Suppressor macrophage (primary cell): ENCODE results near the gene C10orf105.
A peak's percentile ranks its signal among the peaks of the same experiment; 100 is the strongest.

Experiments used
- DNase-seq, 4 experiments: peaks; one replicate each; pipeline ENCODE4 v3.0.0-alpha.2; 2020 to 2022
- total RNA-seq, 17 experiments: gene quantifications; one replicate each; lab custom pipeline; 2026; ENCODE audit warnings: mixed read lengths in 6 of 17, inconsistent platforms in 3 of 17; lab: John Stamatoyannopoulos, UW

The C10orf105 gene, protein sequence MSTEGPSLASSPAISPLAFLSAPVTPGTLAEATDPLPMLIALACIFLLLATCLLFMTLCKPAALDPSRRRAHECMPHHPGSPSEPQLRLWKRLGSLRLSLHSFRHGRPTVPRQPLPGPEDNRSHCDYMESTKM
- 0.05 to 2.9 (median 0.25) reads per million in 17 experiments for total RNA-seq

DNA sequence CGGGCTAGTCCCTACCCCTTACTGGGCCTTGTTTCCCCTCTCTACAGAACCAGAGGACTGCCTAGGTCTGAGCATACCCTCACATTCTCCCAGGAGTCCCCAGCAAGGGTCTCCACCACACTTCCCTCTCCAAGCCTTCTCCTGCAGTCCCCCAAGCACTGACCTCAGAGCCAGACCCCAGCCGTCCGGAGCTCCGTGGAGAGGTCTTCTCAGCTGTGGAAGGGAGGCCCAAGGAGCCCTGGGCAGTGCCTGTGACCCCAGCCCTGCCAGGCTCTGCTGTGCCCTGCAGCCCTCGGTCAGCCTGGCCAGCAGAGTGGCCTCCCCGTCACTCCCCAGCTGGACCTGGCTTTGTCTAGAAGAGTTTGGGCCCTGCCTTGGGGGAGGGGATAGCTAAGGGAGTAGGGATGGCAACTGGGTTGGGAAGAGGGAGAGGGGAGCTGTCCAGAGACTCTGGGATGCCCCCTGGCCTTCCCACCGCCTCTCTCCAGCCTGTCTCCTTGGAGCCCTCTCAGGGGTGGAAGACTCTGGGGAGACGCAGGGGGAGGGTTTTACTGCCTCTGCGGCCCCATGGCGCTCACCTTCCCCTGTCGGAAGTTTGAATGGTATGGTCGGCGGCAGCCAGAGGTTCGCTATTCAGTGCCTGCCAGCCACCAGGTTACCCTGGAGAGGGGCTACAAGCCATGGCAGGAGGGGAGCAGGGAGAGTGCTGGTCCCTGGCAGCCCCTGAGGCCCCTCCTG lies at the start of gene C10orf105:
C10orf105 (minus strand) TSS at position 315 of the 738 bp plus-strand sequence. CDS start 3,441 bp downstream, outside the sequence.
- DNase-seq = no peak

DNA sequence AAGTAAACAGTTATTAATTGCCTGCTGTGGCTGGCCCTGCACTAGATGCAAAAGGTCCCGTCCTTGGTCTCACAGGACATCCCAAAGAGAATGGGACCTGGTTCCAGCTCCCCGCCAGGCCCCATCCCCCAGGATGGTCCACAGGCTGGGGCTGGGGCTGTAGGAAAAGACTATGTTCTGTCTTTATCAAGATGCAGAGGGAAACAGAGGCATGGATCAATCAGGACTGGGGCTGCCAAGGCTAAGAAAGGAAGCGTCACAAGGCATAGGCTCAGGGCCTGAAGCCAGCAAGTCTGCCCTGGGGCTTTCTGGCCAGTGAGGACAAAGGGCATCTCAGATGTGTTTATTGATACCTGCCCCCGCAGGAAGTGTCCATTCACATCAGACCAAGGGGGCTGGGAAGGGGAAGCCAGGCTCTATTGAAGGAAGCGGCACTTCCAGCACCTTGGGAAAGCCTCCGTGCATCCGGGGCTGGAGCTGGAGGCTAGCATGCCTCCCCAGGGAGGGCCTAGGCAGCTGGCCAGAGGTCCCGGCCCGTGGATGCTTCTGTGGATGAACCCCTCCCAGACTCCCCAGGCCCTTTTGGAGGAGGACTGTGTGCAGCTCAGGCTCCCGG lies 48.0 kb upstream of the C10orf105 start:
- peak in 1 of 4 experiments; percentile 29 for DNase-seq

DNA sequence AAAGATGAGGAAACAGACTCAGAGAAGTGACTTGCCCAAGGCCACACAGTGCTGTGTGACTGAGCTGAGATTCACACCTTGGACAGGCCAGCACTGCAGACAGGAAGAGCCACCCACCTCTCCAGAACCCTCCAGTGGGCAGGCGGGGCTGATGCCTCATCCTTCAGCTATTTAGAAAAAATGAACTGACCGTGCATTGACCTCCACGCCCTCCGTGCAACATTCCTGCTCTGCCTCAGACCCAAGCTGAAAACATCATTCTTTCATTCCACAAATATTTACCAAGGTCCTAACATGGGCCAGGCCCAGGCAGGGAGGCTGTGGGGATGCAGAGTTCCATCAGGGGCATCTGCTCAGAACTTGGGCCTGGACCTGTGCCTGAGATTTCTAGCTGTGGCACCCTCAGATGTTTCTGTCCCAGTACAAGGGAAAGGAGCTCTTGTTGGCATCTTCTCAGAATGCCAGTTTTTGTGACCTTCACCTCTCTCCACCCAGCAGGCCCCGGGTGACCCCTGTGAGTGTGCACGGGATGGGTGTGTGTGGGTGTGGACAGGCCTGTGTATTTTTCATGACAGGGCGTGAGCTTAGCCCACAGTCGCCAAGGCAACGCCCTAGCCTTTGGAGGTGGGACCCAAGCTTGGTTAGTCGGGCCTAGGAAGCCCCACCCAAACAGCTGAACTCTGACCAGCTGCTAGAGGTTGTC lies 47.3 kb upstream of the C10orf105 start:
- DNase-seq = peak in 3 of 4 experiments; percentile 53 to 71 (median 69)

DNA sequence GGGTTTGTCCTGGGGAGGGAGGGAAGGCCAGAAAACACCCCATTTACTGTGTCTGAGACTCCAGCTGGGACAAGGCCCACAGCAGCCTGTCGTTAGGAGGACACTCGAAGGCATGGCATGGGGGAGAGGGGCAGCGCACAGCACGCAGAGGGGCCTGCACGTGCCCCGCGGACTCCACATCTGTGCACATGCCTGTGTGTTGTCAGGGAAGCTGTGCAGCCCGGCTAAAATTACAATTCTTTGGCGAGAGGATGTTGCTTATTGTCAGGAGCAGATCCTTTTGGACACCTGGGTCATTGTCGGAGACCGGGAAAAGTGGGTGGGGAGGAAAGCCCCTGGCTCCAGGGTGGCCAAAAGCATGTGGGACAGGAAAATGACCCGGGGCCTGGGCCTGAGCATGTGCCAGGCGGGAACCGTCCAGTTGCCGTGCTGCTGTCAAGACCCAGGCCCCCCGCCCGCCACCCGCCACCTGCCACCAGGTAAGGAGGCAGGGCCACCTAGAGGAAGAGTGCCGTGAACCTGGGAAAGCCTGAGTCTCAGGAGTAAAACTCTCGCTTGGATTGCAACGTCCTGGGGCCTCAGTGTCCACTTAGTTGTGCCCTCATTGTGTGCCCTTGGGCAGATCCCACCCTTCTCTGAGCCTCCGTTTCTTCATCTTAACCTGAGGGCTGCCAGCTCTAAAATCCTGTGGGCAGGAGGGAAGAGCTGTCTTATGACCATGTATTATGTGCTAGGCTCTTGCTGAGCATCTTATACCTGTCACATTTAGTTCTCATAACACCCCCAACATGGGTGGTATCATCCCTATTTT lies 46.5 kb upstream of the C10orf105 start:
- DNase-seq = no peak

DNA sequence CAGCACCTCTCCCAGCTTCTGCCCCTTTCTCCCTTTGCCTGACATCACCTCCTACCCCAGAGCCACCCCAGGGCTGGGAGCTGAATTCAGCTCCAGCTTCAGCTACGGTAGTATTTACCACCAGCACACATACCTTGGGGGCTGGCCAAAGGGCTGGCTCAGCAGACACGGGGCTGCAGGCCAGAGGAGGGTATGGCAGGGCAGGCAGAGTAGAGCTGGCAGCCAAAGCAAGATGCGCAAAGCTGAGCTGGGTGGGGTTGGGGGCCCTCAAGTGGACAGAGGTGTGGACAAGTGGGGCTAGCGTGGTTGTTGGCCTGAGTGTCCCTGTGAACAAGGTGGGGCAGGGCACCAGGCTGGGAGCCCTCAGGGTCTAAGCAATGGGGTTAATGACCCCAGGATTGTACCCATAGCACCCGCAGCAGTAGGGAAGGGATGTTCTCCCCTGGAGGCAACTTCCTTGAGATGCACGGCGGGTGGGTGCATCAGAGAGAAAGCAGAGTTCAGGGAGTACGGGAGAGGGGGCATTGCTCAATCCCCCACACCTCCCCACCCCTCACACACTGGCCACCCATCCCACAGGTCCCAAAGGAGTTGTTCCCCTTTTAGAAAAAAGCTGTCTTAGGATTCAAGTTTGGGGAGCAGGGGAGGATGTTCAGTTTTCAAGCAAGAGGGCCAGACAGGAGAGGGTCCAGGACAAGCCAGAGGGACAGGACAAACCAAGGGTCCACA lies 45.8 kb upstream of the C10orf105 start:
- peak in 2 of 4 experiments; percentile 43 to 45 for DNase-seq

DNA sequence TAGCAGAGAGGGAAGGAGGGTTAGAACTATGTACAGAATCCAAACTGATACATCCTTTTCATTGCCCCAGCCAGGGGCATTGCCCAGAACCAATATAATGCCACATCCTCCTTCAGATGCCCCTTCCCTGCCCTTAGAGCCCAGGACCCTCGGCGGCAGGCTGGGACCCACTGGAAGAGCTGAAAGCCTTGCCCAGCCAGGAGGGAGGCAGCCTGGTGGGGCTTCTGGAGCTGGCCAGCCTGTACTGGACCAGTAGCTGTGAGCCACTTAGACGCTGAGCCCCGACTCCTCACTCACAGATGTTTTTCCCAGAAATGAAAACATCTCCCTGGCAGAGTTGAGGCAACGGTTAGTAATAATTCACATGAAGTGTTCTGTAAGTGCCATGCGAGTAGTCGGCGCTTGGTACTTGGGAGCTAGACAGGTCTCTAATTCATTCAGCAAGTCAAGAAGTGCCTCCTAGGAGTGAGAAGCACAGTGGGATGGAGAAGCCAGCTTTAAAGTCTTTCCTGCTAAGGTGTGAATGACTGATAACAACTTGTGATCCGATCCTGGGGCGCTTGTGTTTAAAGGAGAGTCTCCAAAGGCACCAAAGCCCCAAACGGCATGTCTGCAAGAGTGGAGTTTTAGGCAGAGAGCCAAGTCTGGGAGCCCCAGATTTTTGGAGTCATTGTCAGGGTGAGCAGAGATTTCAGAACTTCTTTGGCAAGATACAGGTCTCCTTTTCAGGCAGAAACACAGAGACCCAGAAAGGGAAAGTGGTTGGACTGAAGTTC lies 44.0 kb upstream of the C10orf105 start:
- DNase-seq = no peak

DNA sequence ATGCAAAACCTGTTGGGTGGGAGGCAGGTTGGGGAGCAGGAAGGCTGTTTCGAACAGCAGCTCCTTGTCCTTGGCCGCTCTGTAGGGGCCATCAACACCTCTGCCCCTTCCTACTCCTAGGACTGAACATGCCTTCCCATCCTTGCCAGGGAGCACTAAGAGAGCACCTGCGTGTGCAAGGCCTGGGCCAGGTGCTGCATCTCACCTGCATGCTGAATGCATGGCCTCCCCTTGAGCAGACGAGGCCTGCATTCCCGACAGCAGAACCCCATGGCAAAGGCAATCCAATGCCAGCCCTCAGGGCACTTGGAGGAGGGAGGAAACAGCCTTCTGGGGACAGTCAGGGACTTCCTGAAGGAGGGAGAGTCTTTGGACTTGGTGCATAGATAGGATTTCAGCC lies 42.7 kb upstream of the C10orf105 start:
- no peak for DNase-seq

DNA sequence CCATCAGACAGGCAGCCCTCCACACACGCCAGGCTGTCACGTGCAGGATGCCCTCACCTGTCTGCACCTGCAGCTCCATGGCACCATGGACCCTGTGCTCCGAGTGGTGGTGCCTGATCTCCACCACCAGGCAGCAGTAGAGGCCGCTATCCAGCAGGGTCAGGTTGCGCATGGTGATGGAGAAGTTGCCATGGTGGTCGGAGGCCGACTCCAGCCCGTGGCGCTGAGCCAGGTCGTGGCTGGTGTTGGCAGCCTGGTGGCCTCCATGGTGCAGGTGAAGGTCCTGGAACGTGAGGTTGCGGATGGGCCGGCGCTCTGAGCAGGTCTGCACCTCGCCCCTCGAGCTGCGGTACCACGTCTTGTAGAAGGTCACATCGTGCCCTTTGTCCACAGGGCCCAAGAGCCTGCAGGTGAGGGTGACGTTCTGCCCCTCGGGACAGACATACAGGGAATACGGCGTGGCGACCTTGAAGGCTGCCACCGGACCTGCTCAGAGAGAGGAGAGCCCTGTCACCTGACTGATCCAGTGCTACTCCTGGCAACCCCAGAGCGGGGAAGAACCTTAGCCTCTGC lies 42.0 kb upstream of the C10orf105 start:
- peak in 1 of 4 experiments; percentile 32 for DNase-seq

DNA sequence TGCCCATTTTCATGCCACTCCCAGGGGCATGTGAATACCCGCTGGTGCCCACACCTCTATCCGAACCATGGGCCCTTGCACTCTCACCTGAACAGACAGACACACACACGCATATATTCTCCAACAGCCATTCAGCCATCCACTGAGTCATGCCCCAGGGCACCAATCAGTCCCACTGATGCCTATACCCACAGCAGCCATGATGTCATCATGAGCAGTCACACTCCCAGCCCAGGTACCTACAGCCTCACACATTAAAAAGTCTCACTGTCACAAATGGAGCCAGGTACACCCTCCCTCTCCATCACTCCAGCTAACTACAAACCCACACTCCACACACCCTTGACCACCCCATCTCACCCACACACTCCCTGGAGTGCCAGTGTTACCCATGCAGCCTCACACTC lies 41.5 kb upstream of the C10orf105 start:
- no peak for DNase-seq

DNA sequence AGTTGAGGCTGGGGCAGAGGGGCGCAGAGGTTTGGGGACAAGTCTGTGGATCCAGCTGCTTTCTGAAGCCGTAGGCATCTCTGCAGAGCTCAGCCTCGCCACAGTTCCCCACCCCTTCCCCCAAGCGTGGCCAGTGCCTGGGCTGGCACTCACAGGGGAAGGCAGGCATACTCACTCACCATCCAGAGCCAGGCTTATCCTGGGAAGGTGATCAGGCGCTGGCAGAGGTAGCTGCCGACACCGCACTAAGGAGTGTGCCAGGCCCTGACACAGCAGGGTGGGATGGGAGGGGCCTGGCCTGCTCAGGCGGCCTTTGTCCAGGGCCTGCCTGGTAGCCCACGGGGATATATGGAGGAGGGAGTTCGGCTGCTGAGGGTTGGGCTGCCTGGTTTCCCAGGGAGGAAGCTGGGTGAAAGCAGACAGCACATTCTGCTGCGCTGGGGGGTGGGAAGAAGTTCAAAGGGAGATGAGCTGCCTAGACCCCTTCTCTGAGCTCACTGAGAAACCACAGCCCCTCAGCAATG lies 37.9 kb upstream of the C10orf105 start:
- peak in 3 of 4 experiments; percentile 60 to 66 (median 64) for DNase-seq

DNA sequence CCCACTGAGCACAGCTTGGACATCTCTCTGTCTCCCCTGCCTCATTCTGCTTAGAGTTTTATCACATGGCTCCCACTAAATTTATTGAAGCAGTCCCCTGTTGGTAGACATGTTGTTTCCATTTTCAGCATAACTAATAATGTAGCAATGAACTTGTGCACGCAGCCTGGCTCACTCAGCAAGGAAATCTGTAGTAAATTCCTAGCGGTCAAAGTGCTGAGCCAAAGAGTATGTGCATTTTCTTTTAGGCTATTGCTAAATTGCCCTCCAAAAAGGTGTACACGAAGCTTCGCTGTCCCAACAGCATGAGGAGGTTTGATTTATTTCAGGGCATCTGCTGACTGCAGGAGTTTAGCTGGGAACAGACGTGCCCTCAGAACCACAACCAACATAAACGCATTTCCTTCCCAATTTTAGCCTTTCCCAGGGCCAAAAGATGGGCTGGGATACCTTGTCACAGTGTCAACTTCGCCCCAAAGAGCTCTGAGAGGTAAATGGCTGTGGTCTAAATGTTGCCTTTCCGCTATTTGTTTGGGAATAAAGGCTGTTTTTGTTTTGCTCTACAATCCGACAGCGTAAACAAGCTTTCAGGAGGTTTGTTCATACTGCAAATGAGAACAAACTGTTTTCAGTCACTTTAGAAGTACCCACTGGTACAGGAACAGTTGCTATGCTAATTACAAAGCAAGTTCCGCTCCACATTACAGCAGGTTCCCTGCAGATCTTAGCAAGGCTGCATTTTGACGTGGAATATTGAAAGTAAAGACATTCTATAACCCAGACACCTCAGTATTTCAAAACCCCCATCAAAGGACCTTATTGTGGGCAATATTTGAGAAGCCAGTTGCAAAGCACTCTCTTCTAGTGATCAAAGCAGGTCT lies 37.0 kb upstream of the C10orf105 start:
- DNase-seq = peak; percentile 55 to 79 (median 69)

DNA sequence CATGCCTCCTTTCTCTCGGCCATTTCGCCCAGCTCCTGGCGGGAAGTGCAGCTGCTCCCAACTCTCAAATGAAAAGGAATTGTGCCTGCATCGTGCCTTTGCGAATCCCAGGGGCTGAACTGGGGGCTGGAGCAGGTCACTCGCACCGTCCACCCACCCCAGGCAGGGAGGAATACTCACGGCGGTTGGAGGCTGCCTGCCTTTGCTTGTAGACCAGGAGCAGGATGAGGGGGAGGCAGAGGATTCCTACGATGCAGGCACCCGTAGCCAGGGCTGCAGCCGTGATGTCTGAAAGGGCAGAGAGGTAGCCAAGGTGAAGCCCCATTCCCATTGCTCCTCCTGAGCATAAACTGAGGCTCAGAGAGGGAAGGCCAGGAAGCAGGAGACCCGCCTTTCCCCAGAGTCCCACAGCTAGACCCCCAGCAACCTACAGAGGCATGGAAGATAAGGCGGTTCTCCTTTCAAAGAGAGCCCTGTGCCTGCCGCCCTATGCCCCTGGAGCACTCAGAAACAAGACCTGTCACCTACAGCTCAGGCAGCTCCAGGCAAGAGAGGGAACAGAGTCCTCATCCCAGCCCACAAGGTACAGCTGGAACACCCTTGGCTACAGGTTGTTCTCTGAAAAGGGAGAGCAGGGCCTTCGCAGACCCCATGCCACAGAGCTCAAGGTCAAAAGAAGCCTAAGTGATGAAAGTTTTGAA lies 35.8 kb upstream of the C10orf105 start:
- no peak for DNase-seq

DNA sequence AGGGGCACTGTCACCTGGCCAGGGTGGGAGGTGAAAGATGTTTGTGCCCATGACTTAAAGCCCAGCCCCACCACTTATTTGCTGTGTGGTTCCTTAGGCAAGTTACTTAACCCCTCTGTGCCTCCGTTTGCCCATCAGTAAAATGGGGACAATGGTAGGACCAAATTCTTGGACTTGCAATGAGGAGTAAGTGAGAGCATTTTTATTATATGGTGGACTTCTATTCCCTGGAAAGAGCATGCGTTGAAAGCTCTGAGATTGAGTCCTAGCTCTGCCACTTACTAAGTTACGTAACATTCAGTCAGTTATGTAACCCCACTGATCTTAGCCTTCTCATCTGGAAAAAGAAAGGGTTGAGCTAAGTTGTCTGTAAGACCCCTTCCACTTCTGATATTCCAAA lies 35.0 kb upstream of the C10orf105 start:
- DNase-seq = peak in 3 of 4 experiments; percentile 49 to 80 (median 72)

DNA sequence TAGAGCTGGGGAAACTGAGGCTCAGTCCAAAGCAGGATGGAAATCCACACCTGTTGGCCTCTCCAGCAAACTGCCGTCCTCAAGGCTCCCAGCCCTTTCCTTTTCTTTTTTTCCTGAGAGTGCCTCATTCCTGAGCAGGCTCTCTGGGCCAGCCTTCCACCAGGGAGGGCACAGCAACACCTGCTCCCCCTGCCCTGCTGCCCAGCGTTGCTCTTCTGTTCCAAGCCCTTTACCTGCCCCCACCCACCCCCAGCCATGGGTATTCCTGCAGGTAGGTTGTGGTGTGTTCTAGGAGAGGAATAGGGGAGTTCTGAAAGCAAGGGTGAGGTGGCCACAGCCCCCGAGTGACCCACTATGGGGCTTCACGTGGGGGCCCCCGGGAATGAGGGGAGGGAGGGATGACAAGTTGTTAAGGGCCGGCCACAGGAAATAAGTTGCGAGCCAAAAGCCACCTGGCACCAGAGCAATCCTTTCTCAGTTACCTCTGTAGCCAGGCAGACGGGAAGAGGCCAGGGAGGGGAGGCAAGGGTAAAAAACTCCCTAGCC lies 34.5 kb upstream of the C10orf105 start:
- DNase-seq = no peak

DNA sequence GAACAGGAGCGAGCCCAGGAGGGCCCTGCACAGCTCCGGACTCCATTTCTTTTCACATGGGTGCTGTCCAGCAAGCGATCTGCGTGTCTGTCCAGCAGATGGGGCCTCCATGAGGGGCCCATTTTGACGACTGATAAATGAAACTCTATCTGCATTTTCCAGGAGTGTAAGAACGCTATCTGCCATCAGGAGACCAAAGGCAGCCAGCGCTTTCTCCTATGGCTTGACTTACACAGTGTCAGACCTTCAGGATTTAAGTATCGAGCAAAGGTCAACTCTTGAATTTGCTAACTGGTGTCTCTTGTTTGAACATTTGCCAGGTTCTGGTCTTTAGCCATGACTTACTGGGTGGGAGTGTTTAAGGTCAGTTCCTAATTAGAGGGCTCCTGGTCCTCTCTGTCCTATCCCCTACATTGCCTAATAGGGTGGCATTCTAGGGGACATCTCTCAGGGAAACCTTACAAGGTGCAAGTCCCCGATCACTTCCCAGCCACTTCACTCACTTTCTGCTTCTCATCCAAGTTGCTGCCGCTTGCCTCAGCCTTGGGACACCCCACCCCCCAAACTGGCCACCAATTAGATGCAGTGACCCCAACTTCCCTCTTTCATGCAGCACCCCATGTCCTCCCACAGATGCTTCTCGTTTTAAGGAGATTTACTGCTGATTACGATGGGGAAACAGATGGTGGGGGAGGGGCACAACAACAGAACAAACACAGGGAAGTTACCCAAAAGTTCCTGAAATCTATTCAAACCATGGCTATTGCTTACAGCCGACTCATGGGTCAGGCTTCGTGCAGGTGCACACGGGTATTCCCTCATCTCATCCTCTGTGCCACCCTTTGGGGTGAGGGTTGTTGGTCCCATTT lies 33.7 kb upstream of the C10orf105 start:
- DNase-seq = peak; percentile 93 to 98 (median 95)

DNA sequence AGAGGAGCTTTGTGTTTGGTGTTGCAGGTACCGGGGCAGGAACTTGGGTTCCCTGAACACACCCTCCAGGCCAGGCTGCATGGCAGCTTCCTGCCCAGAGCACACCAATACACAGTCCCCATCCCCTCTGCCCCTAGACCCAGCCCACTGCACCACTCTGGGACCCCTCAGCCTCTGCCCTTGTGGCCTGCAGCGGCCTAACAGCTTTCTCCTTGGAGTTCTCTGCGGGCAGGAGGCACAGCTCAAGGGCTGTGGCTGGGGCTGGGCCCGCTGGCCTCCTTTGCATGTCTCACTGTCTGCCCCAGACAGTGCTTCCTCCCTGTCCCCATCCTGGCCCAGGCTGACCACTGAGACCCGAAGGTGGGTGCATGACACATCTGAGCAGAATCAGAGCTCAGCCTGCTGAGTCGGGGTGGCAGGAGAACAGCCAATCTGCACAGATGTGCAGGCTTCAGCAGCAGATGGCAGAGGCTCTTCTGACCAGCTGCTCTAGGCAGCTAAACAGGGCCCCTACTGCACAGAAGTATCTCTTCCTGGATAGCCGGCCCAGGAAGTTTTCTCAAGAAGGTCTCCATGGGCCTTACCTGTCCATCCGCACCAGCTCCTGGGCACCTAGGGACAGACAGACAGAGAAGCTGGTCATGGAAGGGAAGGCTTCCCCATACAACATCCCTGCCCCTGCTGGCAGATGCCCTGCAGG lies 33.0 kb upstream of the C10orf105 start:
- peak in 2 of 4 experiments; percentile 40 to 46 for DNase-seq
